OCI-LY7 (cell line): ENCODE measurements around the gene NCKAP5.

Source experiments
- EZH2phosphoT487 ChIP-seq: fragments of 200-600 bp; sonication (generic); IDR thresholded peaks from 2 replicates; pipeline ENCODE4 v1.6.1; 2018; ENCODE audit warnings: low read depth, borderline replicate concordance, mild to moderate bottlenecking, mixed run types, antibody characterized with exemption, low read length, moderate library complexity, mixed read lengths
- TF ChIP-seq, protein P1 (sequence below): fragments of 200-600 bp; sonication (generic); conservative IDR thresholded peaks from 2 replicates; pipeline ENCODE4 v1.5.1; 2014; ENCODE audit warnings: mild to moderate bottlenecking, antibody characterized with exemption, low read length, moderate library complexity, mixed read lengths

DNA sequence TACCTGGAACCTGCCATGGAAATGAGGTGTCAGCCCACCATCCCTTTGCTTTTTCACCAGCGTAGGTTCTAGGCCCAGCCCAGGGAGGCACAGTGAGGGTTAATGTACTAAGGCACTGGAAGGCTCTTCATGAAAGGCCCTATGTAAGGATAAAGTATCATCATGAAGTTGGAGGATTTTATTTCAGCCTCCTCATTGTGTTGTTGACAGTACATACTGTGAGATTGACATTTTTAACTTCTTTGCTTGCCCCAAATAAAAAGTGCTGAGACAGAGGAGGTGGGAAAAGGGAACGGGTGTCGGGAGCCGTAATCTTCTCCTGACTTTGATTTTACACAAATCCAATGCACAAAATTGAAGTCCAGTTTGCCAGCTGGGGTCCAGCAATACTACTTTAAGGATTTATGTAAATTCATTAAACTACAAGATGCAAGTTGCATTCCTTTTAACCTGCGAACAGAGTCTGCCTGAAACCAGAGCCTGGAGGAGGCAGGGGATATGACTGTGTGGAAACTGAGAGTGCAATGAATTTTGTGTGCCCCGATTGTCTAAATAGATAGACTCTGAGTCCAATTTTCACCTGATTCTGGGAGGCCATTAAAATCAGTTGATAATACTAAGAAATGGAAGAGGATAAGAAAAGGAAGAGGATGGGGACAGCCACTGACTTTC is 5.4 kb upstream of the NCKAP5 start:
- TF ChIP-seq, protein P1, sequence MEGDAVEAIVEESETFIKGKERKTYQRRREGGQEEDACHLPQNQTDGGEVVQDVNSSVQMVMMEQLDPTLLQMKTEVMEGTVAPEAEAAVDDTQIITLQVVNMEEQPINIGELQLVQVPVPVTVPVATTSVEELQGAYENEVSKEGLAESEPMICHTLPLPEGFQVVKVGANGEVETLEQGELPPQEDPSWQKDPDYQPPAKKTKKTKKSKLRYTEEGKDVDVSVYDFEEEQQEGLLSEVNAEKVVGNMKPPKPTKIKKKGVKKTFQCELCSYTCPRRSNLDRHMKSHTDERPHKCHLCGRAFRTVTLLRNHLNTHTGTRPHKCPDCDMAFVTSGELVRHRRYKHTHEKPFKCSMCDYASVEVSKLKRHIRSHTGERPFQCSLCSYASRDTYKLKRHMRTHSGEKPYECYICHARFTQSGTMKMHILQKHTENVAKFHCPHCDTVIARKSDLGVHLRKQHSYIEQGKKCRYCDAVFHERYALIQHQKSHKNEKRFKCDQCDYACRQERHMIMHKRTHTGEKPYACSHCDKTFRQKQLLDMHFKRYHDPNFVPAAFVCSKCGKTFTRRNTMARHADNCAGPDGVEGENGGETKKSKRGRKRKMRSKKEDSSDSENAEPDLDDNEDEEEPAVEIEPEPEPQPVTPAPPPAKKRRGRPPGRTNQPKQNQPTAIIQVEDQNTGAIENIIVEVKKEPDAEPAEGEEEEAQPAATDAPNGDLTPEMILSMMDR, result no peak
- no peak for TF ChIP-seq EZH2phosphoT487
